Cerebellar cortex (tissue), 1 donor: ENCODE data around the gene MBOAT7.
"Not testable (repeated sequence)": the region's sequence is repeated elsewhere in the genome, so short reads cannot be mapped to it uniquely, and the experiment has no call there.

Experiments
- DNase-seq: peaks from one replicate; pipeline ENCODE4 v3.0.0-alpha.2; 2015; ENCODE audit warnings: low spot score

The MBOAT7 gene

GRCh38 chr19:54209058-54209810 lies 19.9 kb upstream of the MBOAT7 start:
- peak; percentile 55 for DNase-seq

- peak; percentile 58 for DNase-seq
These were observed 19.3 kb upstream of the MBOAT7 start for GRCh38 chr19:54208784-54209057.

GRCh38 chr19:54207983-54208783 lies 18.8 kb upstream of the MBOAT7 start:
- peak; percentile 66 for DNase-seq

GRCh38 chr19:54207676-54207982 lies 18.2 kb upstream of the MBOAT7 start:
- peak; percentile 40 for DNase-seq

GRCh38 chr19:54207193-54207592 lies 17.8 kb upstream of the MBOAT7 start:
- DNase-seq, result not testable (repeated sequence)

GRCh38 chr19:54206831-54207177 lies 17.4 kb upstream of the MBOAT7 start:
- DNase-seq, result peak; percentile 21

GRCh38 chr19:54206030-54206830 lies 16.9 kb upstream of the MBOAT7 start:
- no peak for DNase-seq

- no peak for DNase-seq
These were observed 15.5 kb upstream of the MBOAT7 start for GRCh38 chr19:54204767-54205468.

- no peak for DNase-seq
These were observed 13.8 kb upstream of the MBOAT7 start for GRCh38 chr19:54203151-54203611.

- no peak for DNase-seq
These were observed 12.6 kb upstream of the MBOAT7 start for GRCh38 chr19:54201980-54202379.

GRCh38 chr19:54201172-54201701 lies 11.9 kb upstream of the MBOAT7 start:
- no peak for DNase-seq

GRCh38 chr19:54199401-54199800 lies 10.0 kb upstream of the MBOAT7 start:
- no peak for DNase-seq

- DNase-seq, result no peak
These were observed 7.7 kb upstream of the MBOAT7 start for GRCh38 chr19:54197121-54197520.

- no peak for DNase-seq
These were observed 7.2 kb upstream of the MBOAT7 start for GRCh38 chr19:54196536-54196935.

- DNase-seq, result not testable (repeated sequence)
These were observed 5.1 kb upstream of the MBOAT7 start for GRCh38 chr19:54194463-54194862.

GRCh38 chr19:54193011-54193410 lies 3.6 kb upstream of the MBOAT7 start:
- no peak for DNase-seq

GRCh38 chr19:54191811-54192453 lies 2.6 kb upstream of the MBOAT7 start:
- DNase-seq, result no peak

- DNase-seq, result peak; percentile 28
These were observed 1.8 kb upstream of the MBOAT7 start, which contains the start of gene TSEN34 for GRCh38 chr19:54191011-54191810. TSEN34 (plus strand) TSS chr19:54191308; CDS start chr19:54191365, 57 bp downstream.

GRCh38 chr19:54190503-54191010 lies 1.2 kb upstream of the MBOAT7 start:
- DNase-seq, result peak; percentile 100
